ENCODE measurements around the gene EEF2K. TPM values are rescaled to one million over a fixed set of nuclear protein-coding genes. Genes with fewer than 3 reads are reported as not detected.
A peak's percentile ranks its signal among the peaks of the same experiment; 100 is the strongest.

The EEF2K gene
- total RNA-seq, 1 donor from 2014 or later, result 35.2 TPM

DNA sequence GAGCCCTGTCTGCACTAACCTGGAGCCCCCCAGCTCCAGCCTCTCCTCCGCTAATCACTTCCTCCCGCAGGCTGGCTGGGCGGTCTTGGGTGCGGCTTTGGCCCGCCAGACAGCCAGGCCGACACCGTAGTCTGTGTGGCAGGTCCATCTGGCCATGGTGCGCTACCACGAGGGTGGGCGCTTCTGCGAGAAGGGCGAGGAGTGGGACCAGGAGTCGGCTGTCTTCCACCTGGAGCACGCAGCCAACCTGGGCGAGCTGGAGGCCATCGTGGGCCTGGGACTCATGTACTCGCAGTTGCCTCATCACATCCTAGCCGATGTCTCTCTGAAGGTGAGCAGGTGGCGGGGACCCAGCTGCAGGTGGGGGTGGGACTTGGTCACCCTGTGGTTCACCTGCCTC lies 60.5 kb downstream of the EEF2K start:
- Histone ChIP-seq H3K9me3 (no peaks in the 10 kb centered on the region), H3K27me3 (ENCODE audit: low read depth) (no peaks in the 10 kb centered on the region), H3K36me3 (peaks cover 100% of the 10 kb centered on the region), H3K27ac (no peak overlapping the region), H3K4me1 (no peaks in the 10 kb centered on the region), H3K4me3 (no peak overlapping the region)
- ATAC-seq (no peak), DNase-seq (no peak)
- intact Hi-C loops (cut with DNase I), result no loop called here
- TF ChIP-seq, protein P1, sequence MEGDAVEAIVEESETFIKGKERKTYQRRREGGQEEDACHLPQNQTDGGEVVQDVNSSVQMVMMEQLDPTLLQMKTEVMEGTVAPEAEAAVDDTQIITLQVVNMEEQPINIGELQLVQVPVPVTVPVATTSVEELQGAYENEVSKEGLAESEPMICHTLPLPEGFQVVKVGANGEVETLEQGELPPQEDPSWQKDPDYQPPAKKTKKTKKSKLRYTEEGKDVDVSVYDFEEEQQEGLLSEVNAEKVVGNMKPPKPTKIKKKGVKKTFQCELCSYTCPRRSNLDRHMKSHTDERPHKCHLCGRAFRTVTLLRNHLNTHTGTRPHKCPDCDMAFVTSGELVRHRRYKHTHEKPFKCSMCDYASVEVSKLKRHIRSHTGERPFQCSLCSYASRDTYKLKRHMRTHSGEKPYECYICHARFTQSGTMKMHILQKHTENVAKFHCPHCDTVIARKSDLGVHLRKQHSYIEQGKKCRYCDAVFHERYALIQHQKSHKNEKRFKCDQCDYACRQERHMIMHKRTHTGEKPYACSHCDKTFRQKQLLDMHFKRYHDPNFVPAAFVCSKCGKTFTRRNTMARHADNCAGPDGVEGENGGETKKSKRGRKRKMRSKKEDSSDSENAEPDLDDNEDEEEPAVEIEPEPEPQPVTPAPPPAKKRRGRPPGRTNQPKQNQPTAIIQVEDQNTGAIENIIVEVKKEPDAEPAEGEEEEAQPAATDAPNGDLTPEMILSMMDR (IDR thresholded peaks at IDR 0.05), result no peak

DNA sequence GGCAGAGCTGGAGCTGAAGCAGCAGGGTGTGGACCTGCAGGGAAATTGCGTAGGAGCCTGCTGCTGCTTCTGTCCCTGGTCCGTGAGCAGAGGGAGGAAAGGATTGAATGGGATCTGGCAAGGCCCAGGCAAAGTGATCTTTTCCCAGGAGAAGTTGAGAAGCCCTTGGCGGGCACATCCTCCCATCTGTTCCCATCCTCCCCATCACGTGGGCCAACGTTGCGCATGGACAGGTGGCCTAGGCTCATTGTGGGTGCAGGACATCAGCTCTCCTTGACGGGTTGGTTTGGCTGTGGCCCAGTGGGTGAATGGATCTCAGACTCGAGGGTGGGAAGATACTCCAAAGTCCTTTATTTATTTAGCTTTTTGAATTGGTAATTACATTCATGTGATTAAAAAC lies 61.7 kb downstream of the EEF2K start:
- Histone ChIP-seq H3K36me3 (peaks cover 100% of the 10 kb centered on the region), H3K27ac (no peak overlapping the region), H3K4me3 (no peak overlapping the region), H3K9me3 (no peaks in the 10 kb centered on the region), H3K27me3 (ENCODE audit: low read depth) (no peaks in the 10 kb centered on the region), H3K4me1 (no peaks in the 10 kb centered on the region)
- TF ChIP-seq, protein P1 (IDR thresholded peaks at IDR 0.05), result no peak
- ATAC-seq, result no peak
- intact Hi-C loops (cut with DNase I), result no loop called here
- DNase-seq, result no peak

DNA sequence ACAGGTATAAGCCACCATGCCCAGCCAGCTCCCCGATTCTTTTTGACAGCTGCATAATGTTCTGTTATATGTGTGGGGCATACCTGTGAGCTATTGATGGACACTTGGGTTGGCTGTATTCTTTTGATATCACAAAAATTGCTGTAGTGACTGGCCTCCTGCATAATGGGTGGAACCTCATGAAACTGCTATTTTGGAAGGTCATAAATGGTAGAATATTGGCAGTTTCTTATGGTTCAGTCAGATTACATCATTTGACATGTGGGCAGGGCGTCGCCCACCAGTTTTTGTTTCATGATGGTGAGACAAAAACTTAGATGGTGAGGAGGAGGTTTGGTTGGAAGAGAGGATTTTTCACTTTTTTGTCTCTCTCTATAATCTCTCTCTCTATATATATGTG lies 64.4 kb downstream of the EEF2K start:
- TF ChIP-seq, protein P1 (IDR thresholded peaks at IDR 0.05), result no peak
- Histone ChIP-seq H3K27me3 (ENCODE audit: low read depth) (no peaks in the 10 kb centered on the region), H3K27ac (no peak overlapping the region), H3K36me3 (peaks cover 100% of the 10 kb centered on the region), H3K9me3 (no peaks in the 10 kb centered on the region), H3K4me3 (no peak overlapping the region), H3K4me1 (no peaks in the 10 kb centered on the region)
- no peak for DNase-seq
- intact Hi-C loops (cut with DNase I), result no loop called here
- no peak for ATAC-seq

DNA sequence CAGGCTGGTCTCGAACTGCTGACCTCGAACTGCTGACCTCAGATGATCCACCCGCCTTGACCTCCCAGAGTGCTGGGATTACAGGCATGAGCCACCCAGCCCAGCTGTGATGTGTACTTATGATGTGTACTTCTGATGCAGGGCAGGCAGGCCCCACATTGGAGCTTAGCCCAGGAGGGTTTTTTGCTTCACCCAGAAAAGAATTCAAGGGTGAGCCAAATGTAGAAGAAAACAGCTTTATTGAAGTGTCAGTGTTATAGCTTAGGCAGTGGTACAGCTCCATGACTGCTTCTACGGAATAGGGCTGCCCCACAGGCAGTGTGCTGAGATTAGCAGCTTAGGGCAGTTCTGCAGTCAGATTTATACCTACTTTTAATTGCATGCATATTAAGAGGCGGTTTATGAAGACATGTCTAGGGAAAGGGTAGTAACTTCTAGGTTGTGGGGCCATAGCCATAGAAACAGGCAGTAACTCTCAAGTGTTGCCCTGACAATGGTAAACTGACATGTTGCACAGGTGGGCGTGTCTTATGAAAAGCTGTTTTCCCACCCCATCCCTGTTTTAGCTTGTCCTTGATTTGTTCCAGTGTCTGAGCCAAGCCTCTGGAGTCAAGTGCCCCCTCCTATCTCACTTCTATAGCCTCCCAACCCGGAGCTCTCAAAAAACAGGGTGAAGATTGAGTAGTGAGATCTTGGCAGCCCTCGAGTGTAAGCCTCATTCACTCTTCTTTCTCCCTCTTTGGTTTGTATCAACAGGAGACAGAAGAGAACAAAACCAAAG lies 67.0 kb downstream of the EEF2K start:
- intact Hi-C loops (cut with DNase I), result no loop called here
- H3K27ac ChIP-seq, result no peak overlapping the region
- no peak for DNase-seq

DNA sequence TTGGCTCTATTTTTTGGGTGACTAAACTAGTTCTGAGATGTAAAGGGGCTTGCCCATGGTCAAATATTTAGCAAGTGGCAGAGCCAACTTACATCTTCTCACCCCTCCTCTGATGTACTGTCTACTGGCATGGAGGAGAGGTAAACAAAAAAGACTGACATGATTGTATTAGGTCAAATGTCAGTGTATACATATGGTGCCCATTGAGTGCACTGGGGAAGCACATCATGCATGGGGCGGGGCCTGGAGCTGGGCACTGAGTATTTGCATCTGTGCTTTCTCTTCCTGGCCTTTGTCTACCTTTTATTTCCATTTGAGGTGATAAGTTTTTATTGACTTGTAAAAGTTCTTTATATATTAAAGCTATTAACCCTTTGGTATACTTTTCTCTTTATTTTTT lies 68.8 kb downstream of the EEF2K start:
- TF ChIP-seq, protein P1 (IDR thresholded peaks at IDR 0.05), result no peak
- peaks cover 96% of the 10 kb centered on the region for H3K36me3 ChIP-seq
- H3K4me1 ChIP-seq, result no peaks in the 10 kb centered on the region
- DNase-seq, result no peak
- ATAC-seq, result no peak
- no peaks in the 10 kb centered on the region for H3K27me3 ChIP-seq (ENCODE audit: low read depth)
- intact Hi-C loops (cut with DNase I), result no loop called here
- no peaks in the 10 kb centered on the region for H3K9me3 ChIP-seq
- no peak overlapping the region for H3K27ac ChIP-seq
- no peak overlapping the region for H3K4me3 ChIP-seq

More for the DNA sequence above, 67.0 kb downstream of the EEF2K start:
- TF ChIP-seq, protein P1 (IDR thresholded peaks at IDR 0.05), result no peak
- H3K4me3 ChIP-seq, result no peak overlapping the region
- peak; percentile 47 to 57 for ATAC-seq
- no peaks in the 10 kb centered on the region for H3K4me1 ChIP-seq
- peaks cover 99% of the 10 kb centered on the region for H3K36me3 ChIP-seq
- H3K27me3 ChIP-seq (ENCODE audit: low read depth), result no peaks in the 10 kb centered on the region
- H3K9me3 ChIP-seq, result no peaks in the 10 kb centered on the region

All from lower lobe of right lung (tissue), 2 donors.